Muscle layer of colon (tissue), 2 donors: ENCODE measurements around the gene DYSF.

ENCODE experiments used
- H3K27ac ChIP-seq: one replicate; pipeline ENCODE4 v1.7.0; 2013; ENCODE audit warnings: low read depth, mild to moderate bottlenecking, low read length, moderate library complexity
- H3K27me3 ChIP-seq, 2 donors: one replicate each; pipeline ENCODE4 v1.7.0; 2013; ENCODE audit warnings: low read length in 2 of 2, mild to moderate bottlenecking in 2 of 2; ENCODE audit not compliant: insufficient read depth in 2 of 2, control insufficient read depth in 1 of 2
- H3K36me3 ChIP-seq: one replicate; pipeline ENCODE4 v1.7.0; 2013; ENCODE audit warnings: mild to moderate bottlenecking, low read length; ENCODE audit not compliant: insufficient read depth
- H3K4me1 ChIP-seq: one replicate; pipeline ENCODE4 v1.7.0; 2013; ENCODE audit warnings: mild to moderate bottlenecking, low read length; ENCODE audit not compliant: insufficient read depth
- H3K4me3 ChIP-seq, 2 donors: one replicate each; pipeline ENCODE4 v1.7.0; 2013; ENCODE audit warnings: low read length in 2 of 2, low read depth in 1 of 2, mild to moderate bottlenecking in 1 of 2, moderate library complexity in 1 of 2
- H3K9ac ChIP-seq: one replicate; pipeline ENCODE4 v1.7.0; 2013; ENCODE audit warnings: low read length
- H3K9me3 ChIP-seq: one replicate; pipeline ENCODE4 v1.7.0; 2013; ENCODE audit warnings: mild to moderate bottlenecking, low read length
- donor health status: abdominal sarcoma.
- donor health status: Adenocarcinoma of cecum.

DYSF gene

GRCh38 chr2:71550801-71551630, 97.7 kb downstream of the DYSF start:
- Histone ChIP-seq H3K9ac (no peak overlapping the region), H3K27ac (no peak overlapping the region), H3K4me3 (no peak overlapping the region), H3K27me3 (no peaks in the 10 kb centered on the region), H3K36me3 (peaks cover 25% of the 10 kb centered on the region), H3K4me1 (no peaks in the 10 kb centered on the region), H3K9me3 (no peaks in the 10 kb centered on the region)

GRCh38 chr2:71551631-71551915, 98.2 kb downstream of the DYSF start:
- peaks cover 25% of the 10 kb centered on the region for H3K36me3 ChIP-seq
- no peak overlapping the region for H3K4me3 ChIP-seq

GRCh38 chr2:71552356-71552755, 99.0 kb downstream of the DYSF start:
- H3K4me3 ChIP-seq: no peak overlapping the region
- H3K9me3 ChIP-seq: no peaks in the 10 kb centered on the region
- H3K36me3 ChIP-seq: peaks cover 25% of the 10 kb centered on the region
- no peaks in the 10 kb centered on the region for H3K27me3 ChIP-seq
- no peak overlapping the region for H3K9ac ChIP-seq
- H3K4me1 ChIP-seq: no peaks in the 10 kb centered on the region
- no peak overlapping the region for H3K27ac ChIP-seq

More at GRCh38 chr2:71551631-71551915, 98.2 kb downstream of the DYSF start:
- H3K9me3 ChIP-seq: no peaks in the 10 kb centered on the region
- H3K27ac ChIP-seq: no peak overlapping the region
- no peaks in the 10 kb centered on the region for H3K4me1 ChIP-seq
- no peak overlapping the region for H3K9ac ChIP-seq
- H3K27me3 ChIP-seq: no peaks in the 10 kb centered on the region

GRCh38 chr2:71552861-71553301, 99.5 kb downstream of the DYSF start:
- Histone ChIP-seq H3K27me3 (no peaks in the 10 kb centered on the region), H3K9ac (no peak overlapping the region), H3K4me3 (no peak overlapping the region), H3K36me3 (peaks cover 25% of the 10 kb centered on the region), H3K27ac (no peak overlapping the region), H3K9me3 (no peaks in the 10 kb centered on the region), H3K4me1 (no peaks in the 10 kb centered on the region)

- no peak overlapping the region for H3K9ac ChIP-seq
- H3K27ac ChIP-seq: no peak overlapping the region
- no peak overlapping the region for H3K4me3 ChIP-seq
- no peaks in the 10 kb centered on the region for H3K27me3 ChIP-seq
- H3K9me3 ChIP-seq: no peaks in the 10 kb centered on the region
- no peaks in the 10 kb centered on the region for H3K4me1 ChIP-seq
- peaks cover 25% of the 10 kb centered on the region for H3K36me3 ChIP-seq
Measured at GRCh38 chr2:71554028-71554705, 100.8 kb downstream of the DYSF start.

GRCh38 chr2:71554706-71555056, 101.3 kb downstream of the DYSF start:
- H3K36me3 ChIP-seq: peaks cover 25% of the 10 kb centered on the region
- no peaks in the 10 kb centered on the region for H3K27me3 ChIP-seq
- H3K9ac ChIP-seq: no peak overlapping the region
- H3K4me1 ChIP-seq: no peaks in the 10 kb centered on the region
- H3K9me3 ChIP-seq: no peaks in the 10 kb centered on the region
- no peak overlapping the region for H3K4me3 ChIP-seq
- H3K27ac ChIP-seq: no peak overlapping the region

- Histone ChIP-seq H3K4me1 (no peaks in the 10 kb centered on the region), H3K9ac (no peak overlapping the region), H3K4me3 (no peak overlapping the region), H3K36me3 (peaks cover 25% of the 10 kb centered on the region), H3K27me3 (no peaks in the 10 kb centered on the region), H3K9me3 (no peaks in the 10 kb centered on the region), H3K27ac (no peak overlapping the region)
Measured at GRCh38 chr2:71555798-71556454, 102.6 kb downstream of the DYSF start.

- H3K36me3 ChIP-seq: peaks cover 25% of the 10 kb centered on the region
- H3K27ac ChIP-seq: no peak overlapping the region
Measured at GRCh38 chr2:71556692-71557250, 103.4 kb downstream of the DYSF start.

GRCh38 chr2:71557321-71557720, 104.0 kb downstream of the DYSF start:
- H3K9ac ChIP-seq: no peak overlapping the region
- no peaks in the 10 kb centered on the region for H3K9me3 ChIP-seq
- H3K36me3 ChIP-seq: peaks cover 23% of the 10 kb centered on the region
- no peaks in the 10 kb centered on the region for H3K4me1 ChIP-seq
- H3K27me3 ChIP-seq: no peaks in the 10 kb centered on the region
- no peak overlapping the region for H3K27ac ChIP-seq
- no peak overlapping the region for H3K4me3 ChIP-seq

More at GRCh38 chr2:71556692-71557250, 103.4 kb downstream of the DYSF start:
- Histone ChIP-seq H3K27me3 (no peaks in the 10 kb centered on the region), H3K9me3 (no peaks in the 10 kb centered on the region), H3K9ac (no peak overlapping the region), H3K4me1 (no peaks in the 10 kb centered on the region), H3K4me3 (no peak overlapping the region)

- Histone ChIP-seq H3K4me1 (no peaks in the 10 kb centered on the region), H3K36me3 (peaks cover 20% of the 10 kb centered on the region), H3K9ac (no peak overlapping the region), H3K27ac (no peak overlapping the region), H3K9me3 (no peaks in the 10 kb centered on the region), H3K4me3 (no peak overlapping the region), H3K27me3 (no peaks in the 10 kb centered on the region)
Measured at GRCh38 chr2:71558300-71559051, 105.1 kb downstream of the DYSF start.
